ENCODE measurements around the gene MAPK8.
"Not testable (repeated sequence)": the region's sequence is repeated elsewhere in the genome, so short reads cannot be mapped to it uniquely, and the experiment has no call there.

Gene MAPK8

GRCh38 chr10:48340734-48341133 is 34.3 kb downstream of the MAPK8 start:
- no peak for DNase-seq

- DNase-seq, result no peak
Observed at GRCh38 chr10:48343106-48343505, 36.6 kb downstream of the MAPK8 start.

GRCh38 chr10:48343921-48344598 is 37.6 kb downstream of the MAPK8 start:
- DNase-seq, result no peak

GRCh38 chr10:48346248-48346647 is 39.8 kb downstream of the MAPK8 start:
- DNase-seq, result not testable (repeated sequence)

GRCh38 chr10:48347539-48347938 is 41.1 kb downstream of the MAPK8 start:
- not testable (repeated sequence) for DNase-seq

GRCh38 chr10:48347943-48348342 is 41.5 kb downstream of the MAPK8 start:
- not testable (repeated sequence) for DNase-seq

- DNase-seq, result no peak
Observed at GRCh38 chr10:48353246-48353645, 46.8 kb downstream of the MAPK8 start.

- DNase-seq, result no peak
Observed at GRCh38 chr10:48357631-48358030, 51.2 kb downstream of the MAPK8 start.

- no peak for DNase-seq
Observed at GRCh38 chr10:48358162-48358561, 51.7 kb downstream of the MAPK8 start.

GRCh38 chr10:48358838-48359237 is 52.4 kb downstream of the MAPK8 start:
- no peak for DNase-seq

GRCh38 chr10:48361176-48361575 is 54.7 kb downstream of the MAPK8 start:
- DNase-seq, result no peak

GRCh38 chr10:48363617-48364355 is 57.3 kb downstream of the MAPK8 start:
- peak; percentile 2 to 6 for DNase-seq

- no peak for DNase-seq
Observed at GRCh38 chr10:48364659-48365405, 58.4 kb downstream of the MAPK8 start.

GRCh38 chr10:48365668-48366067 is 59.2 kb downstream of the MAPK8 start:
- no peak for DNase-seq

GRCh38 chr10:48366261-48366660 is 59.8 kb downstream of the MAPK8 start:
- DNase-seq, result no peak

- DNase-seq, result no peak
Observed at GRCh38 chr10:48369501-48369900, 63.0 kb downstream of the MAPK8 start.

GRCh38 chr10:48377751-48378530 is 71.5 kb downstream of the MAPK8 start:
- DNase-seq, result no peak

GRCh38 chr10:48378675-48379074 is 72.2 kb downstream of the MAPK8 start:
- DNase-seq, result no peak

GRCh38 chr10:48381971-48382370 is 75.5 kb downstream of the MAPK8 start:
- DNase-seq, result no peak

- DNase-seq, result no peak
Observed at GRCh38 chr10:48382982-48383381, 76.5 kb downstream of the MAPK8 start.

- no peak for DNase-seq
Observed at GRCh38 chr10:48383393-48383792, 76.9 kb downstream of the MAPK8 start.

- no peak for DNase-seq
Observed at GRCh38 chr10:48384699-48384982, 78.2 kb downstream of the MAPK8 start.

GRCh38 chr10:48389272-48389671 is 82.8 kb downstream of the MAPK8 start:
- no peak for DNase-seq

Data from stimulated activated CD4-positive, alpha-beta T cell treated with anti-CD3 and anti-CD28 coated beads, Interleukin-2, amount 100 ng/mL, for 48 hours (primary cell).